Activated naive CD4-positive, alpha-beta T cell treated with Interleukin-2 at 50 U/mL for 16 hours (primary cell): ENCODE results near the gene BTBD19.
"Not testable (repeated sequence)": the region's sequence is repeated elsewhere in the genome, so short reads cannot be mapped to it uniquely, and the experiment has no call there.

Experiments
- DNase-seq: peaks from one replicate; pipeline ENCODE4 v3.0.0-alpha.2; 2020

Gene BTBD19

GRCh38 chr1:44810101-44810761, 1.9 kb downstream of the BTBD19 start:
- peak; percentile 54 for DNase-seq

GRCh38 chr1:44810762-44811105, 2.4 kb downstream of the BTBD19 start:
- DNase-seq: not testable (repeated sequence)

- no peak for DNase-seq
Observed at GRCh38 chr1:44811234-44811633, 2.9 kb downstream of the BTBD19 start.

- DNase-seq: no peak
Observed at GRCh38 chr1:44812822-44813543, 4.7 kb downstream of the BTBD19 start.

- DNase-seq: not testable (repeated sequence)
Observed at GRCh38 chr1:44815926-44816325, 7.6 kb downstream of the BTBD19 start.

GRCh38 chr1:44817307-44817706, 9.0 kb downstream of the BTBD19 start:
- DNase-seq: no peak

GRCh38 chr1:44817771-44818495, 9.6 kb downstream of the BTBD19 start:
- no peak for DNase-seq

GRCh38 chr1:44819196-44819607, 10.9 kb downstream of the BTBD19 start:
- no peak for DNase-seq

- peak; percentile 79 for DNase-seq
Observed at GRCh38 chr1:44819608-44820327, 11.4 kb downstream of the BTBD19 start.

GRCh38 chr1:44820328-44821239, 12.3 kb downstream of the BTBD19 start:
- DNase-seq: no peak

GRCh38 chr1:44821240-44821715, 13.0 kb downstream of the BTBD19 start:
- no peak for DNase-seq

GRCh38 chr1:44822131-44822701, 13.9 kb downstream of the BTBD19 start:
- DNase-seq: no peak

GRCh38 chr1:44822981-44823451, 14.7 kb downstream of the BTBD19 start:
- DNase-seq: no peak

GRCh38 chr1:44824392-44824791, 16.1 kb downstream of the BTBD19 start:
- not testable (repeated sequence) for DNase-seq

GRCh38 chr1:44826375-44827196, 18.3 kb downstream of the BTBD19 start:
- no peak for DNase-seq

GRCh38 chr1:44827197-44828002, 19.1 kb downstream of the BTBD19 start:
- no peak for DNase-seq

GRCh38 chr1:44828003-44828651, 19.8 kb downstream of the BTBD19 start:
- DNase-seq: no peak

GRCh38 chr1:44828841-44829440, 20.6 kb downstream of the BTBD19 start:
- no peak for DNase-seq
